GM12864 (cell line): ENCODE results near the gene HKDC1.

ENCODE experiments used
- DNase-seq: peaks from one replicate; pipeline ENCODE4 v3.0.0-alpha.2; 2011; ENCODE audit warnings: low read depth
- H3K4me3 ChIP-seq: 2 replicates; pipeline ENCODE4 v1.5.1; 2011; ENCODE audit warnings: mild to moderate bottlenecking, low read depth, low read length, control low read depth
- TF ChIP-seq, protein P1 (sequence below): IDR thresholded peaks from 2 replicates; pipeline ENCODE4 v1.5.1; 2011; ENCODE audit warnings: low read depth, mild to moderate bottlenecking, moderate library complexity, low read length, control low read depth, inconsistent platforms; ENCODE audit errors: missing control alignments

Gene HKDC1

DNA sequence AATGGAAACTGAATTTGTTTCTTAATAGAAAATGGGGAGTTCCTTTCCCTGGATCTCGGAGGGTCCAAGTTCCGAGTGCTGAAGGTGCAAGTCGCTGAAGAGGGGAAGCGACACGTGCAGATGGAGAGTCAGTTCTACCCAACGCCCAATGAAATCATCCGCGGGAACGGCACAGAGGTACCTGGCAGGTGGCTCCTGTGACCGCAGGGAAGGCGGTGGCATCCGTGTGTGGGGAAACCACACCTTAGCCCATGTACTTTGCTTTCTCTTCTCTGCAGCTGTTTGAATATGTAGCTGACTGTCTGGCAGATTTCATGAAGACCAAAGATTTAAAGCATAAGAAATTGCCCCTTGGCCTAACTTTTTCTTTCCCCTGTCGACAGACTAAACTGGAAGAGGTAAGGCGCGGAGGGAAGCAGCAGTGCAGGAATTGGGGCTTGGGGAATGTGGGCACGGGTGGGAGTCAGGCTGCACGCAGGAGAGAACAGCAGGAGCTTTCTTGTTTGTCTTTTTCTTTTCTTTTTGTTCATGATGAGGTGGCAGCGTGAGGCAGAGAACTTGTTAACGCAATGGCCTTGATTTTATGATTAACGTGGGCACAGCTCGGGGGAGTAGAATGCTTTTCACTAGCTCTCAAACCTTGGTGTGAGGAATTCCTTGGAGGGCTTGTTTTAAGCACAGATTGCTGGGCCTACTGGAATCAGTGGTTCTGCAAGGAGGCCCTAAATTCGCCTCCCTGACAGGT, 12.8 kb downstream of the HKDC1 start:
- TF ChIP-seq, protein P1, sequence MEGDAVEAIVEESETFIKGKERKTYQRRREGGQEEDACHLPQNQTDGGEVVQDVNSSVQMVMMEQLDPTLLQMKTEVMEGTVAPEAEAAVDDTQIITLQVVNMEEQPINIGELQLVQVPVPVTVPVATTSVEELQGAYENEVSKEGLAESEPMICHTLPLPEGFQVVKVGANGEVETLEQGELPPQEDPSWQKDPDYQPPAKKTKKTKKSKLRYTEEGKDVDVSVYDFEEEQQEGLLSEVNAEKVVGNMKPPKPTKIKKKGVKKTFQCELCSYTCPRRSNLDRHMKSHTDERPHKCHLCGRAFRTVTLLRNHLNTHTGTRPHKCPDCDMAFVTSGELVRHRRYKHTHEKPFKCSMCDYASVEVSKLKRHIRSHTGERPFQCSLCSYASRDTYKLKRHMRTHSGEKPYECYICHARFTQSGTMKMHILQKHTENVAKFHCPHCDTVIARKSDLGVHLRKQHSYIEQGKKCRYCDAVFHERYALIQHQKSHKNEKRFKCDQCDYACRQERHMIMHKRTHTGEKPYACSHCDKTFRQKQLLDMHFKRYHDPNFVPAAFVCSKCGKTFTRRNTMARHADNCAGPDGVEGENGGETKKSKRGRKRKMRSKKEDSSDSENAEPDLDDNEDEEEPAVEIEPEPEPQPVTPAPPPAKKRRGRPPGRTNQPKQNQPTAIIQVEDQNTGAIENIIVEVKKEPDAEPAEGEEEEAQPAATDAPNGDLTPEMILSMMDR, result no peak
- no peak overlapping the region for H3K4me3 ChIP-seq
- DNase-seq, result no peak

DNA sequence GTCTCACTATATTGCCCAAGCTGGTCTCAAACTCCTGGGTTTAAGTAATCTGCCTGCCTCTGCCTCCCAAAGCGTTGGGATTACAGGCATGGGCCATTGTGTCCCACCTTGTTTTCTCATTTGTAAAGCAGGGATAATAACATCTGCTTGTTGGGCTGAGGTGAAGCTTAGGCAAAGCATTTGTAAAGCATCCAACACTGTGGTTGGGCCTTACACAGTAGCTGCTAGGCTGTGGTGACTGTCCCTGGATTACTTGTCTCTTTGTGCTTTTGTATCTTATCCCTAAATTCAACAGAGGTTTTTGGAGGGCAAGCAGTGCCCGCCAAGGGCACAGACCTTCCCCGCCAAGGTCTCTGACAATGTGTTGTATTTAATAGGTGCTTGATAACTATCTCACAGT, 14.3 kb downstream of the HKDC1 start:
- H3K4me3 ChIP-seq, result no peak overlapping the region
- TF ChIP-seq, protein P1, result no peak
- no peak for DNase-seq

DNA sequence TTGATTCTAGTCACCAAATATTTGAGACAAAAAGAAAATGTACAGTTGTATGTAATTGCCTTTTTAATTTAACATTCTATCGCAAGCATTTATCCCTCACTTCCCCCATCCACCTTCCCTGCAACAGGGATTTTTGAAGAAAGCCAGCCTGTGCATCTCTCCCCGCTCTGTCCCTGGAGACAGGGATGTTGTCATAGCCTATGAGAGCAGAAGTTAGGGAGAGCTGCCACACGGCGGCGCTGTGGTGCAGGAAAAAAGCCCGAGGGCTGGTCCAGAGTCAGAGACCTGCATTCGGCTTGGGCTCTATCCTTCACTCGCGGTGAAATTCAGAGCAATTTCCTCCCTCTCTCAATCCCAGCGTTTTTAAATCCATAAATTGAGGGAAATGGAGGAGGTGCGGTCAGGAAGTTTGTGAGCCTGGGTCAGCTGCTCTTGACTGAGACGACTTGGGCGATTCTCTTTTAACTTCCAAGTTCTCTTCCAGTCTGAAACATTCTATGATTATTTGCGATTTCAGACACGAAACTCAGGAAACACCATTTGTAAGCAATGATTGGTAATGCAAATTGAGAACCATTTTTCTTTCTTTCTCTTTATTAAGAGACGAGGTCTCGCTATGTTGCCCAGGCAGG, 17.5 kb downstream of the HKDC1 start:
- no peak for DNase-seq
- H3K4me3 ChIP-seq, result no peak overlapping the region
- TF ChIP-seq, protein P1, result peak; percentile 99

DNA sequence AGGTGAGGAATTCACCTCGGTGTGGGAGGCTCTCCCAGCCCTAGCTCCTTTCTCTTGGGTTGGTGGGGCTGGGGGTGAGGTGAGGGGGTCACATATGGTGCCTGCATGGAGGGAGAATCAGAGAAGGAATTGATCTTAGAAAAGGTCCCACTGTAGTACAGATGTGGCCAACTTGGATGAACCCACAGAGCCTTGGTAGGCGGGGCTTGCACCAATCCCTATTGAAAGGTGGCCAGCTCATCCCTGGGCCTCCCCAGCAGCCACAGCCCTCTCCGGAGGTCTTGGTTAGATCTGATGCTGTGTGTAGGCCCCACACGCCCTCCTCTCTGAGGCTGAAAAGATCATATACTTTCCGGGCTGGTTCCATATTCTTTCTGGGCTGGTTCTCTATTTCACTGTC, 19.0 kb downstream of the HKDC1 start:
- DNase-seq, result no peak
- H3K4me3 ChIP-seq, result no peak overlapping the region
- TF ChIP-seq, protein P1, result no peak

GRCh38 chr10:69239816-69240434, 19.8 kb downstream of the HKDC1 start:
- TF ChIP-seq, protein P1, result no peak
- no peak overlapping the region for H3K4me3 ChIP-seq
- DNase-seq, result no peak

DNA sequence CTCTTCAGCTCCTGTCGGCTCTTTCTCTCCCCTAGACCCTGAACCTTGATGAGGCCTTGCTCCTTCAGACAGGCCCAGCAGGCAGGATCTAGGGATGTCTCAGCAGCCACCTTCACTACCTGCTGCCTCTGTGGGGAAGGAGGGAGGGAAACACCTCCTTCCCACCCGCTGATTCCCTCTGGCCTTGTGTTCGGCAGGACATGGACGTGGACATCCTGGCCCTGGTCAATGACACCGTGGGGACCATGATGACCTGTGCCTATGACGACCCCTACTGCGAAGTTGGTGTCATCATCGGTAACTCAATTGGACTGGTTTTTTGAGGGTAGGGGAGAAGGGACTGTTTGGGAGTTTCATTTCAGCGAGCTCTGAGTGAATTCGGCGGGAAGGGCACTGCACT, 20.3 kb downstream of the HKDC1 start:
- H3K4me3 ChIP-seq, result no peak overlapping the region
- TF ChIP-seq, protein P1, result no peak
- no peak for DNase-seq

DNA sequence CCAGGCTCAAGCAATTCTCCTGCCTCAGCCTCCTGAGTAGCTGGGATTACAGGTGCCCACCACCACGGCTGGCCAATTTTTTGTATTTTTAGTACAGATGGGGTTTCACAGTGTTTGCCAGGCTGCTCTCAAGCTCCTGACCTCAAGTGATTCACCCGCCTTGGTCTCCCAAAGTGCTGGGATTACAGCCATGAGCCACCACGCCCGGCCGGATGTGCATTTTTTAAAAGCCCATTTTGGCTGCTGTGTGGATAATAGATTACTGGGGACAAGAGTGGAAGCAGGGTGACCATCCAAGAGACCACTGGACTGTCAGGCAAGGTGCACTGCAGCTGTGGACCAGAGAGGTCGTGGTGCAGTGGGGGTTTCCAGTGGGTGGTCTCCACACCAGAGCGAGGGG, 21.4 kb downstream of the HKDC1 start:
- DNase-seq, result no peak
- TF ChIP-seq, protein P1, result no peak

More for the DNA sequence above, 21.4 kb downstream of the HKDC1 start:
- H3K4me3 ChIP-seq, result no peak overlapping the region
